Bronchial epithelial cell (primary cell): ENCODE data around the gene SPTBN4. TPM values are rescaled to one million over a fixed set of nuclear protein-coding genes. Genes with fewer than 3 reads are reported as not detected.

ENCODE experiments used
- DNase-seq: peaks from one replicate; pipeline ENCODE4 v3.0.0-alpha.2; 2010; ENCODE audit warnings: low read depth
- FAIRE-seq: peaks from 2 replicates; lab custom pipeline; 2011; peaks lifted over from hg19 to GRCh38; lab: Jason Lieb, UNC
- H3K27me3 ChIP-seq: 2 replicates; pipeline ENCODE4 v1.5.1; 2011; ENCODE audit warnings: low read length; ENCODE audit not compliant: control insufficient read depth, insufficient read depth
- H3K36me3 ChIP-seq: 2 replicates; pipeline ENCODE4 v1.5.1; 2011; ENCODE audit warnings: low read length; ENCODE audit not compliant: control insufficient read depth, insufficient read depth
- H3K4me3 ChIP-seq: 2 replicates; pipeline ENCODE4 v1.5.1; 2011; ENCODE audit warnings: mild to moderate bottlenecking, low read depth, low read length, control low read depth
- total RNA-seq: library from RNA; depleted of rRNA; stranded (reverse); fragments of >200 nt; gene quantifications from 2 replicates; pipeline ENCODE4 v1.2.1, GENCODE V29; 2014
- TF ChIP-seq, protein P1 (sequence below): IDR thresholded peaks from 2 replicates; pipeline ENCODE4 v1.5.1; 2011; ENCODE audit warnings: mild to moderate bottlenecking, moderate library complexity, low read length, control low read depth, inconsistent platforms; ENCODE audit not compliant: insufficient read depth, severe bottlenecking

SPTBN4 gene
- total RNA-seq, 1 donor from 2014 or later, result 0.53 TPM

DNA sequence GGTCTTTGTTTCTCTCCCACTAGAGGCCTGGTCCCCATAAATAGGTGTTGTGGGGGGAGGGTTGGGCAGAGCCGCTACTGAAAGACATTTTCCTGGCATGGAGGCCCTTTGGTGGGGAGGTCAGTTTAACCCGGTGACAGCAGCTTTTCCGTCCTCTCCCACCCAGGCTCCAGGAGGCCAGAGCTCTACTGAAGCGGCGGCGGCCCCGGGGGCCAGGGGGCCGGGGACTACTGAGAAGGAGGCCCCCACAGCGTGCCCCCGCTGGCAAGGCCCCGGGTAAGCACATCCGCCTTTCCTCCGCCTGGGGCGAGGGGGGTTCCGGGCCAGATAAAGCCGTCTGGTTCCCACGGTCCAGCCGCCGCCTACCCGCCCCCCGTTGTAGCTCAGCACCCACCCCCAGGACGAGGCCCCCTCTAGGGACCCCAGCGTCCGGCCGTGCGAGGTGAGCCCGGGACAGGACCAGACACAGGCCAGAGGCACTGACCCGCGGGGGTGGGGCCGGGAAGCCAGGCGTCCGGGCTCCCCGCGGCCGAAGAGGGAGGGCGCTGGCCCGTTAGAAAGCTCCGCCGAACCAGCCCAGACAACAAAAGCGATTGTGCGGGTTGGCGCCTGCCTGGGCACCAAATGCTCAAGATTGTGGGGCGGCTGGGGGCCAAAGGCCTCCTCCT lies 133.2 kb downstream of the SPTBN4 start:
- TF ChIP-seq, protein P1, sequence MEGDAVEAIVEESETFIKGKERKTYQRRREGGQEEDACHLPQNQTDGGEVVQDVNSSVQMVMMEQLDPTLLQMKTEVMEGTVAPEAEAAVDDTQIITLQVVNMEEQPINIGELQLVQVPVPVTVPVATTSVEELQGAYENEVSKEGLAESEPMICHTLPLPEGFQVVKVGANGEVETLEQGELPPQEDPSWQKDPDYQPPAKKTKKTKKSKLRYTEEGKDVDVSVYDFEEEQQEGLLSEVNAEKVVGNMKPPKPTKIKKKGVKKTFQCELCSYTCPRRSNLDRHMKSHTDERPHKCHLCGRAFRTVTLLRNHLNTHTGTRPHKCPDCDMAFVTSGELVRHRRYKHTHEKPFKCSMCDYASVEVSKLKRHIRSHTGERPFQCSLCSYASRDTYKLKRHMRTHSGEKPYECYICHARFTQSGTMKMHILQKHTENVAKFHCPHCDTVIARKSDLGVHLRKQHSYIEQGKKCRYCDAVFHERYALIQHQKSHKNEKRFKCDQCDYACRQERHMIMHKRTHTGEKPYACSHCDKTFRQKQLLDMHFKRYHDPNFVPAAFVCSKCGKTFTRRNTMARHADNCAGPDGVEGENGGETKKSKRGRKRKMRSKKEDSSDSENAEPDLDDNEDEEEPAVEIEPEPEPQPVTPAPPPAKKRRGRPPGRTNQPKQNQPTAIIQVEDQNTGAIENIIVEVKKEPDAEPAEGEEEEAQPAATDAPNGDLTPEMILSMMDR, result no peak
- FAIRE-seq (no peak), DNase-seq (no peak)
- no peaks in the 10 kb centered on the region for H3K36me3 ChIP-seq
- H3K4me3 ChIP-seq, result no peak overlapping the region
- H3K27me3 ChIP-seq, result no peaks in the 10 kb centered on the region

DNA sequence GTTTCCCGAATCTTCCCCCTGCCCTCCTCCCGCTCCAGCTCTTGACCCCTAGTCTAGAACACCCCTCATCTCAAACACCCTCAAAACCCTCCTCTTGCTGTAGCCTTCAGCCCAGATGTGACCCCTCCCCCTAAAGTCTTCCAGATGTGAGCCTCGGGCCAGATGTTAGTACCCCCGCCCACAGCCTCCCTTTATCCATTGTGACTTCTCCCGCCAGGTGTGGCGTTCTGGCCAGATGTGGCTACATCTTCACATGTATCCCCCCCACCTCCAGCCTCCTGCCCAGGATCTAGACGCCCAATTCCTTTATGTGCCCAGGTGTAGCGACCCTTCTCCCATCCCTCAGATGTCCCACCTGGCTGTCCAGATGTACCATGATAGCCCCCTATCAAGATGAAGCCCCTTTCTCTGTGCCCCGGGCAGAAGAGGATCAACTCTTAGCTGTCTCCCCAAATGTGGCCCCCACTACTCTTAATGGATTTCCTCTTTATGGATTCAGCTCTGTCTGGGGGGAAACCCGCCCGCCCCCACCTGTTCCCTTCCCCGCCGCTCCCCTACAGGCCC lies 133.9 kb downstream of the SPTBN4 start:
- no peak for DNase-seq
- Histone ChIP-seq H3K27me3 (no peaks in the 10 kb centered on the region), H3K36me3 (no peaks in the 10 kb centered on the region), H3K4me3 (peak overlapping the region; percentile 68)
- no peak for FAIRE-seq
- TF ChIP-seq, protein P1, result no peak

DNA sequence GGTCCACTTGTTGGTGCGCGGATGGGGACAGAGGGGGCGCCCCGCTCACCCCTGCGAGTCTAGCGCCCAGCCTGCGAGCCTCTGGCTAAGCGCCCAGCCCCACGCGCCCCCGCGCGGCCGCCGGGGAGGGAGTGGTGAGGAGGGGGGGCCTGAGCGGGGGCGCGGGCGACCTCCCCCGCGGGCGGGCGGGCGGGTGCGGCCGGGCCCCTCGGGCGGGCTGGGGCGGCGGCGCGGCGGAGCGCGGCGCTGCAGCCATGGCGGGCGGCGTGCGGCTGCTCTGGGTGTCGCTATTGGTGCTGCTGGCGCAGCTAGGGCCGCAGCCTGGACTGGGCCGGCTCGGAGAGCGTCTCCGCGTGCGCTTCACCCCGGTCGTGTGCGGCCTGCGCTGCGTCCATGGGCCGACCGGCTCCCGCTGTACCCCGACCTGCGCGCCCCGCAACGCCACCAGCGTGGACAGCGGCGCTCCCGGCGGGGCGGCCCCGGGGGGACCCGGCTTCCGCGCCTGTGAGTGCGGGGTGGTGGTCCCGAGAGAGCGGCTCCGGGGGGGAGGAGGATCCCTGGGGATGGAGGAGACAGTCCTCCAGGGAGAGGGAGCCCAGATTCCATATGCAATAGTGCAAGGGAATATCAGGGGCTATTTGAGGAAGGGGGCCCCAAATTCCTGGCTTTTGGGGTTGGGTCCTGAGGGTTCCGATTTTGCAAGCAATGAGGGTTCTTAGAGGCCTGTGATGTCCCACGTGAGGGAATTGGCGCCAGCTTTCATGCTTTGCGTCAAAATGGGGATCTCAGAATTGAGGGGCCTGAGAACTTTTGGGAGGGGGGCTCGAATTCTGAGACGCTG lies 134.6 kb downstream of the SPTBN4 start, which contains the start of gene LTBP4:
Gene LTBP4, plus strand, starts transcription at position 236 of the 841 bp plus-strand sequence. Its CDS starts 19 bp downstream, at position 255.
- peak within 1 kb of the TSS; percentile 68 for H3K4me3 ChIP-seq
- DNase-seq (no peak), FAIRE-seq (no peak)
- TF ChIP-seq, protein P1, result peak; percentile 9
- no peaks in the 10 kb centered on the region for H3K27me3 ChIP-seq
- no peaks in the 10 kb centered on the region for H3K36me3 ChIP-seq

DNA sequence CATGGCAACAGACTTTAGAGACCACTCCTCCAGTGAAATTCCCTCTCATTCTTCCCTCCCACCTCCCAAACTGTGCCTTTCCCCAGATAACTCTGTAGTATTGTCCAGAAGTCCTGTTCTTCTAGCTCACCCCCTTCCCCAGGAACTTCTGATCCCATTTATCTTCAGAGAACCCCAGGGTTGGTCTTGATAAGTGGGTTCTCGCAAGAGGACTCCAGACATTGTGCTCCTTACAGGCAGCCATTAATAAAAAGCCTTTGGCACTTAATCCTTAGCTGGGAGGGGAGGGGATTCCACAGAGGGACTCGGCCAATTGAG lies 136.2 kb downstream of the SPTBN4 start:
- no peak for DNase-seq
- no peak for FAIRE-seq
- TF ChIP-seq, protein P1, result no peak
- H3K4me3 ChIP-seq, result peak overlapping the region; percentile 40
- H3K36me3 ChIP-seq, result no peaks in the 10 kb centered on the region
- H3K27me3 ChIP-seq, result no peaks in the 10 kb centered on the region

DNA sequence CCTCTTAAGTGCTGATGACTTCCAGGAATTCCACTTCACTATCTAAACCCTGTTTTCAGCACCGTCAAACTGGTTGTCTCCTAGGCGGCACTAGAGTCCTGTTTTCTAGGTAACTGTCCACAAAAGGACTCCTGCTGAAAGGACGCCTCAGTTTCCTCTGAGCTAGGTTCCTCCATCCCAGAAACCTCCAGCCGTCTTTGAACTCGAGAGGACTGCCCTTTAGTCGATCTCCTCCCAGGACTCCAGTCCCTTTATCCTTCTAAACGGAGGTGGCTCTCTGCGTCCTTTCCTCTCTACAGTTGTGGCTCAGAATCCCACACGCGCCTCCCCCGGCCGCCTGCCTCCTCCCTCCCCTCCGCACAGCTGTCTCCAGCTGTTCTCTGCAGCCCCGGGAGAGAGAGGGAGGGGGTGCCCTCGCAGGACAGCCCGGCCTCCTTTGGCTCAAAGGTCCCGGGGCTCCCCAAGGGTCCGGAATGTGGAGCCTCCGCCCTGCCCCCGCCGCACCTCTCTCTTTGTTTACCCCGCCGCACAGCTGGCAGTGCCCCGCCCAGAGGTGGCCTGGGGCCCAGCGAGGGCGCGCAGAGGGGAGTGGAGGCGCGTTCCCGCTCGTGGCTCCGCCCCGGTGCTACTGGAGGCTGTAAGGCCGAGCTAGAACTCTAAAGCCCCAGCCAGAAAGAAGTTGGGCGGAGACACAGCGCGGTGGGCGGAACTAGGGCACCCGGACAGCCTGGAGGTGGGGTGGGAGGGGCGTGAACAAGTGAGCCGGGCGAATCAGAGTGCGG lies 136.8 kb downstream of the SPTBN4 start:
- Histone ChIP-seq H3K36me3 (no peaks in the 10 kb centered on the region), H3K27me3 (no peaks in the 10 kb centered on the region), H3K4me3 (peak overlapping the region; percentile 40)
- no peak for FAIRE-seq
- DNase-seq, result peak; percentile 97
- TF ChIP-seq, protein P1, result no peak
